DOHH2 (cell line): Measurements from ENCODE around the gene LAMA2.

Experiments
- EZH2phosphoT487 ChIP-seq: fragments of 200-600 bp; sonication (generic); IDR thresholded peaks from 2 replicates; pipeline ENCODE4 v1.6.1; 2017; ENCODE audit warnings: borderline replicate concordance, mild to moderate bottlenecking, antibody characterized with exemption, low read length, moderate library complexity, mixed read lengths
- TF ChIP-seq, protein P1 (sequence below): fragments of 200-600 bp; sonication (generic); IDR thresholded peaks from one replicate; pipeline ENCODE4 v1.5.1; 2014; ENCODE audit warnings: antibody characterized with exemption, mild to moderate bottlenecking, low read depth, low read length; ENCODE audit not compliant: poor library complexity, severe bottlenecking

GRCh38 chr6:129344379-129344778, 461.4 kb downstream of the LAMA2 start:
- TF ChIP-seq, protein P1, sequence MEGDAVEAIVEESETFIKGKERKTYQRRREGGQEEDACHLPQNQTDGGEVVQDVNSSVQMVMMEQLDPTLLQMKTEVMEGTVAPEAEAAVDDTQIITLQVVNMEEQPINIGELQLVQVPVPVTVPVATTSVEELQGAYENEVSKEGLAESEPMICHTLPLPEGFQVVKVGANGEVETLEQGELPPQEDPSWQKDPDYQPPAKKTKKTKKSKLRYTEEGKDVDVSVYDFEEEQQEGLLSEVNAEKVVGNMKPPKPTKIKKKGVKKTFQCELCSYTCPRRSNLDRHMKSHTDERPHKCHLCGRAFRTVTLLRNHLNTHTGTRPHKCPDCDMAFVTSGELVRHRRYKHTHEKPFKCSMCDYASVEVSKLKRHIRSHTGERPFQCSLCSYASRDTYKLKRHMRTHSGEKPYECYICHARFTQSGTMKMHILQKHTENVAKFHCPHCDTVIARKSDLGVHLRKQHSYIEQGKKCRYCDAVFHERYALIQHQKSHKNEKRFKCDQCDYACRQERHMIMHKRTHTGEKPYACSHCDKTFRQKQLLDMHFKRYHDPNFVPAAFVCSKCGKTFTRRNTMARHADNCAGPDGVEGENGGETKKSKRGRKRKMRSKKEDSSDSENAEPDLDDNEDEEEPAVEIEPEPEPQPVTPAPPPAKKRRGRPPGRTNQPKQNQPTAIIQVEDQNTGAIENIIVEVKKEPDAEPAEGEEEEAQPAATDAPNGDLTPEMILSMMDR: no peak
- TF ChIP-seq EZH2phosphoT487: no peak
